Fibroblast of villous mesenchyme (primary cell): ENCODE measurements around the gene DCAF8L1. TPM values are rescaled to one million over a fixed set of nuclear protein-coding genes. Genes with fewer than 3 reads are reported as not detected.

ENCODE experiments used
- DNase-seq: peaks from one replicate; pipeline ENCODE4 v3.0.0-alpha.2; 2010; ENCODE audit warnings: low read depth
- H3K4me3 ChIP-seq: 2 replicates; pipeline ENCODE4 v1.5.1; 2011; ENCODE audit warnings: low read depth, mild to moderate bottlenecking, low read length
- total RNA-seq: library from RNA; depleted of rRNA; stranded (reverse); fragments of >200 nt; gene quantifications from 2 replicates; pipeline ENCODE4 v1.2.3, GENCODE V29; 2012
- TF ChIP-seq, protein P1 (sequence below): IDR thresholded peaks from 2 replicates; pipeline ENCODE4 v1.5.1; 2012; ENCODE audit warnings: low read depth, mild to moderate bottlenecking, low read length; ENCODE audit not compliant: insufficient read depth

Gene DCAF8L1
- total RNA-seq: not detected in 2 replicates

DNA sequence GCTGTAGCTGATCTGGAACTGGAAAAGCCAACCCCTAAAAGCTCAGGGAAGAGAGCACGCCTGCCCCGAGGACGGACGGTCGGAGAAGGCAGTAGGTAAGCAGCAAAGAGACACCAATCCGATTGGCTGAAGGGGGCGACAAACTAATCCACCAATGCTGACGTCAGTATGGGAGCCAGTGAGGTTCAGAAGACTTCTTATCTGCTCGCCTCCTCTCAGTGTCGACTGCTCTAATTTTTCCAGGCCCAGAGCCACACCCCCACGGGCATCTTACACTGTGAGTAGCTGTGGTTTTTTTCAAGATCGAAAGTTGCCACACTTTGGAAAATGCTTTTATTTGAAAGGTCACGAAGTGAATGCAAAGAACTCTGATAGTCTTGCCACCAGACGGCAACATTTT, at the start of gene DCAF8L1:
Gene DCAF8L1, minus strand, starts transcription at position 101 of the 400 bp plus-strand sequence. CDS start 115 bp downstream, outside the sequence.
- TF ChIP-seq, protein P1, sequence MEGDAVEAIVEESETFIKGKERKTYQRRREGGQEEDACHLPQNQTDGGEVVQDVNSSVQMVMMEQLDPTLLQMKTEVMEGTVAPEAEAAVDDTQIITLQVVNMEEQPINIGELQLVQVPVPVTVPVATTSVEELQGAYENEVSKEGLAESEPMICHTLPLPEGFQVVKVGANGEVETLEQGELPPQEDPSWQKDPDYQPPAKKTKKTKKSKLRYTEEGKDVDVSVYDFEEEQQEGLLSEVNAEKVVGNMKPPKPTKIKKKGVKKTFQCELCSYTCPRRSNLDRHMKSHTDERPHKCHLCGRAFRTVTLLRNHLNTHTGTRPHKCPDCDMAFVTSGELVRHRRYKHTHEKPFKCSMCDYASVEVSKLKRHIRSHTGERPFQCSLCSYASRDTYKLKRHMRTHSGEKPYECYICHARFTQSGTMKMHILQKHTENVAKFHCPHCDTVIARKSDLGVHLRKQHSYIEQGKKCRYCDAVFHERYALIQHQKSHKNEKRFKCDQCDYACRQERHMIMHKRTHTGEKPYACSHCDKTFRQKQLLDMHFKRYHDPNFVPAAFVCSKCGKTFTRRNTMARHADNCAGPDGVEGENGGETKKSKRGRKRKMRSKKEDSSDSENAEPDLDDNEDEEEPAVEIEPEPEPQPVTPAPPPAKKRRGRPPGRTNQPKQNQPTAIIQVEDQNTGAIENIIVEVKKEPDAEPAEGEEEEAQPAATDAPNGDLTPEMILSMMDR: no peak
- DNase-seq: no peak
- H3K4me3 ChIP-seq: no peak within 1 kb of the TSS

DNA sequence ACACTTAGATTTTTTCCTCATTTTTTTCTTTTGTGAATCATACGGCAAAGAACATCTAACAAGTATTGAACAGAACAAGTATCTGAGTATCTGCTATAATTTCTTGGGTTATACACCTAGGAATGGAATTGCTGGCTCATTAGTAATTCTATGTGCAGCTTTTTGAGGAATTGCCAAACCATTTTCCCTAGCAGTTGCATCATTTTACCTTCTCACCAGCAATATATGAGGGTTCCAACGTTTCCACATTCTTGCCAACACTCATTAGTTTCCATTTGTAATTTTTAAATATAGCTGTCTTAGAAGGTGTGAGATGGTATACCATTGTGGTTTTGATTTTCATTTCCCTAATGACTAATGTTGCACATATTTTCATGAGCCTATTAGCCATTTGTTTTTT, 41.1 kb upstream of the DCAF8L1 start:
- H3K4me3 ChIP-seq: no peak overlapping the region
- TF ChIP-seq, protein P1: no peak
- DNase-seq: no peak

GRCh38 chrX:28016823-28017222, 35.6 kb upstream of the DCAF8L1 start:
- DNase-seq: no peak
- TF ChIP-seq, protein P1: no peak
- no peak overlapping the region for H3K4me3 ChIP-seq

DNA sequence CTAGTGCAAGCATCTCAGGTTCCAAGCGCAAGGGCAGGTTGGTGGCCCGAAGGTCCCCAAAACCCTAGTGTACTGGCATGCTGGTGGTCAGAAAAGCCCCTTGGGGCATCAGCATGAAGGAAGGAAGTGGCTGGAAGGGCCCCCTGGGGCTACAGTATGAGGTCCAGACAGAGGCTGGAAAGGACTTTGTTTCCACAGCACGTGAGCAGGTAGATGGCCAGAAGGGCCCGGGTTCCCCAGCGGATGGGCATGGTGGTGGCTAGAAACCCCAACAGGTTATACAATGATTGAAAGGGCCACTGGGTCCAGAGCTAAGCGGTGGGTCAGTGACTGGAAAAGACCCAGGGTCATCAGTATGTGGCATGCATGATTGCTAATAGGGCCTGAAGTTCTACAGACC, 34.7 kb upstream of the DCAF8L1 start:
- no peak for DNase-seq
- no peak overlapping the region for H3K4me3 ChIP-seq
- TF ChIP-seq, protein P1: no peak

GRCh38 chrX:28010875-28011274, 29.6 kb upstream of the DCAF8L1 start:
- no peak for DNase-seq
- H3K4me3 ChIP-seq: no peak overlapping the region
- TF ChIP-seq, protein P1: no peak

DNA sequence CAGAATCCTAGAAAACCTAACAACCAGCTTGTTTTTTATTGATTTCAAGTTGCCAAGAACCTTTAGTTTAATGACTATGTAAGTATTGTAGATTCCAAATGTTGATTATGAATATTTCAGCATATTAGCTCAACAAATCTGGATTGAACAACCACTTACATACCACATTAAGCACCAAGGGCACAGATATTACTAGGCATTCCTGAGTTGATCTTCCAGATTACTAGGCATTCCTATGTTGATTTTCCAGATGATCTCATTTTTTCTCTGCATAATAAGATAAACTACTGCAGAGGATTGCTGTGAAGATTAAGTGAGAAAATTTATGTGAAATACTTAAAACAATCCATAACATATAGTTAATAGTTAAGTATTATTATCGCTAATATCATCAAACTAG, 17.4 kb upstream of the DCAF8L1 start:
- no peak for DNase-seq
- TF ChIP-seq, protein P1: no peak
- no peak overlapping the region for H3K4me3 ChIP-seq

- no peak overlapping the region for H3K4me3 ChIP-seq
- no peak for DNase-seq
- TF ChIP-seq, protein P1: no peak
These were observed 16.4 kb upstream of the DCAF8L1 start for GRCh38 chrX:27997622-27998021.
